PC-9 (cell line): ENCODE results near the gene WDR20.

Source experiments
- EZH2 ChIP-seq: fragments of 200-600 bp; sonication (generic); IDR thresholded peaks from 2 replicates; pipeline ENCODE4 v1.8.0; 2017; ENCODE audit warnings: antibody characterized with exemption, low read depth
- TF ChIP-seq, protein P1 (sequence below): fragments of 200-600 bp; sonication (generic); conservative IDR thresholded peaks from 2 replicates; pipeline ENCODE4 v1.6.1; 2017; ENCODE audit warnings: mixed run types, antibody characterized with exemption, mild to moderate bottlenecking, moderate library complexity

DNA sequence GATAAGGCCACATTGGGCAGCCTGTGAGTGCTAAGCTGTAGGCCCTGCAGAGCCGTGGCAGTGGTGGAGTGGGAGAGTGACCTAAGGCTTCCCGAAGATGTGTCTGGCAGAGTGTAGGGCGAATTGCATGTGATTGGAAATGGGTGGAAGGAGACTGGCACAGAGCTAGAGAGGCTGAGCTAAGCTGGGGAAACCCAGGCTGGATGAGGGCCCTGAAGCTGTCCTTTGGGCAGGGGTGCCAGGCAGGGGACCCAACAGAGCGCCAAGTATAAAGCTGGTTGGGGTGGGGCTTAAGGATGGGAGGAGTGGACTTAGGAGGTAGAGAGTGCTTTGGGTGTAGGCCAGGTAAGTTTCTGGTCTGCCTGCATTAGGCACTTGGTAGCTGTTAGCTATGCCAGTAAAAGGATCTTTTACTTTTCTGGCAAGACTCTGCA is 47.9 kb downstream of the WDR20 start:
- TF ChIP-seq, protein P1, sequence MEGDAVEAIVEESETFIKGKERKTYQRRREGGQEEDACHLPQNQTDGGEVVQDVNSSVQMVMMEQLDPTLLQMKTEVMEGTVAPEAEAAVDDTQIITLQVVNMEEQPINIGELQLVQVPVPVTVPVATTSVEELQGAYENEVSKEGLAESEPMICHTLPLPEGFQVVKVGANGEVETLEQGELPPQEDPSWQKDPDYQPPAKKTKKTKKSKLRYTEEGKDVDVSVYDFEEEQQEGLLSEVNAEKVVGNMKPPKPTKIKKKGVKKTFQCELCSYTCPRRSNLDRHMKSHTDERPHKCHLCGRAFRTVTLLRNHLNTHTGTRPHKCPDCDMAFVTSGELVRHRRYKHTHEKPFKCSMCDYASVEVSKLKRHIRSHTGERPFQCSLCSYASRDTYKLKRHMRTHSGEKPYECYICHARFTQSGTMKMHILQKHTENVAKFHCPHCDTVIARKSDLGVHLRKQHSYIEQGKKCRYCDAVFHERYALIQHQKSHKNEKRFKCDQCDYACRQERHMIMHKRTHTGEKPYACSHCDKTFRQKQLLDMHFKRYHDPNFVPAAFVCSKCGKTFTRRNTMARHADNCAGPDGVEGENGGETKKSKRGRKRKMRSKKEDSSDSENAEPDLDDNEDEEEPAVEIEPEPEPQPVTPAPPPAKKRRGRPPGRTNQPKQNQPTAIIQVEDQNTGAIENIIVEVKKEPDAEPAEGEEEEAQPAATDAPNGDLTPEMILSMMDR, result no peak
- TF ChIP-seq EZH2, result no peak
